Measurements from ENCODE around the gene TGM2.
A peak's percentile ranks its signal among the peaks of the same experiment; 100 is the strongest.

The TGM2 gene

GRCh38 chr20:38120625-38120988 lies 44.5 kb downstream of the TGM2 start:
- TF ChIP-seq, protein P1, sequence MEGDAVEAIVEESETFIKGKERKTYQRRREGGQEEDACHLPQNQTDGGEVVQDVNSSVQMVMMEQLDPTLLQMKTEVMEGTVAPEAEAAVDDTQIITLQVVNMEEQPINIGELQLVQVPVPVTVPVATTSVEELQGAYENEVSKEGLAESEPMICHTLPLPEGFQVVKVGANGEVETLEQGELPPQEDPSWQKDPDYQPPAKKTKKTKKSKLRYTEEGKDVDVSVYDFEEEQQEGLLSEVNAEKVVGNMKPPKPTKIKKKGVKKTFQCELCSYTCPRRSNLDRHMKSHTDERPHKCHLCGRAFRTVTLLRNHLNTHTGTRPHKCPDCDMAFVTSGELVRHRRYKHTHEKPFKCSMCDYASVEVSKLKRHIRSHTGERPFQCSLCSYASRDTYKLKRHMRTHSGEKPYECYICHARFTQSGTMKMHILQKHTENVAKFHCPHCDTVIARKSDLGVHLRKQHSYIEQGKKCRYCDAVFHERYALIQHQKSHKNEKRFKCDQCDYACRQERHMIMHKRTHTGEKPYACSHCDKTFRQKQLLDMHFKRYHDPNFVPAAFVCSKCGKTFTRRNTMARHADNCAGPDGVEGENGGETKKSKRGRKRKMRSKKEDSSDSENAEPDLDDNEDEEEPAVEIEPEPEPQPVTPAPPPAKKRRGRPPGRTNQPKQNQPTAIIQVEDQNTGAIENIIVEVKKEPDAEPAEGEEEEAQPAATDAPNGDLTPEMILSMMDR (IDR thresholded peaks at IDR 0.05; ENCODE audit: control insufficient read depth, extremely low read depth, insufficient read depth): no peak
- DNase-seq (ENCODE audit: low read depth): no peak
- H3K4me3 ChIP-seq (ENCODE audit: low read depth, low read length): no peak overlapping the region

- DNase-seq (ENCODE audit: low read depth): no peak
- no peak overlapping the region for H3K4me3 ChIP-seq (ENCODE audit: low read depth, low read length)
Measured at GRCh38 chr20:38119446-38119845, 45.6 kb downstream of the TGM2 start.

DNA sequence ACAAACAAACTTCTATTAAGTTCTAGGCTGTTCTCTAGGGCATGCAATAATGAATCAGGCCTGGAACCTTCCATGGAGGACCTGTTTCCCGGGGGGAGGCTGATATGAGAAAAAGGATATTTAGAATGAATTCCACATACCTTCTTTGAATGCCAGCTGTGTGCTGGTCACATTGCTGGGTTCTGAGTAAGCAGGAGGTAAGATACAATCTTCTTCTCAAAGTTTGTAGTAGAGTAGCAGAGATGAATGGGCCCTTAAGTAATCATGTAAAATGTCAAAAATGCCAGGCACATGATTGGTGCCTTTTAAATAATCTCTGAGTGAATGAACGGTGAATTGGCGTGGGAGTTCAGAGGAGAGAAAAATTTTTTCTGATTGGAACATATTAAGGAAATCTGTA lies 47.4 kb downstream of the TGM2 start:
- TF ChIP-seq, protein P1 (IDR thresholded peaks at IDR 0.05; ENCODE audit: control insufficient read depth, extremely low read depth, insufficient read depth): no peak
- H3K4me3 ChIP-seq (ENCODE audit: low read depth, low read length): no peak overlapping the region
- no peak for DNase-seq (ENCODE audit: low read depth)

More at GRCh38 chr20:38119446-38119845, 45.6 kb downstream of the TGM2 start:
- TF ChIP-seq, protein P1 (IDR thresholded peaks at IDR 0.05; ENCODE audit: control insufficient read depth, extremely low read depth, insufficient read depth): no peak

DNA sequence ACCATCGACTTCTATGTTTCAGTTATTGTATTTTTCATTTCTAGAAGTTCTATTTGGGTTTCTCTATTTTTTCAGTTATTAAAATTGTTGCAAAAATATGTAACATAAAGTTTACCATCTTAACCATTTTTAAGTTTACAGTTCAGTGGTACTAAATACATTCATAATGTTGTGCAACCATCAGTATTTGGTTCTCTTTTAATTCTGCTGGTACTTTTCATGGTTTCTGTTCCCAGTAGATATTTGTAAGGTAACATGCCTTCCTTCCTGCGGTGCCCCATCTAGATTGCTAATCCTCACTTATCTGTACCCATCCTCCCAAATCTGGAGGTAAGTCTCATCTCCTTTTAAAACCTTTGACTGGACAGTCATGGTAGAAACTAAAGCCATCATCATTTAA lies 47.9 kb downstream of the TGM2 start:
- H3K4me3 ChIP-seq (ENCODE audit: low read depth, low read length): no peak overlapping the region
- no peak for DNase-seq (ENCODE audit: low read depth)
- TF ChIP-seq, protein P1 (IDR thresholded peaks at IDR 0.05; ENCODE audit: control insufficient read depth, extremely low read depth, insufficient read depth): no peak

DNA sequence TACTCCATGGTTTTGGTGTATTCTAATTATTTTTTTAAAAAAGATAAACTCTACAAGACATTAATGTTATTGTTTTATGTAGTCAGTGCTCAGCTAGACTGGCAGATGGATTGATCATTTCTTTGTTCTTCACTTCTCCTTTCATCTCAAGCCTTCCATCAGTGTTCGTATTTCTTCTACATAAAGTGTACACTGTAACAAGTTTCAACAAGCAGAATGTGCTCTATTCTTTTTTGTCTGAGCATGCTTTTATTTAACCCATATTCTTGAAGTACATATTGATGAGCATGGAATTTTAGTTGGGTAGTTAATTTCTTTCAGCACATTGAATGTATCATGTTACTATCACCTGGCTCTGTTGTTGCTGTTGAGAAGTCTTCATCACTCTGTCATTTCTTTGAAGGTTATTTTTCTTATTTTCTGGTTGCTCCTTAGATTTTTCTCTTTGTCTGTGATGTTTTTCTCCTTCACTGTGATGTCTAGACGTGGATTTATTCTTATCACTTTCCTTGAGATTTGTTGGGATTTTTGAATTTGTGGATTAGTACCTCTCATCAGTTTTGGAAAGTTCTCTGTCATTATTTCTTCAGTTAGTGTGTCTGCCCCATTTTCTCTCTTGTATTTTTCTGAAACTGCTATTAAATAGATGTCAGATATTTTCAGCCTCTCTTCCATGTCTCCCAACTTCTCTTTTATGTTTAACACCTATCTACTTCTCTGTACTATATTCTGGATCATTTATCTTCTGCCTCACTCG lies 48.5 kb downstream of the TGM2 start:
- no peak overlapping the region for H3K4me3 ChIP-seq (ENCODE audit: low read depth, low read length)
- TF ChIP-seq, protein P1 (IDR thresholded peaks at IDR 0.05; ENCODE audit: control insufficient read depth, extremely low read depth, insufficient read depth): no peak
- no peak for DNase-seq (ENCODE audit: low read depth)

DNA sequence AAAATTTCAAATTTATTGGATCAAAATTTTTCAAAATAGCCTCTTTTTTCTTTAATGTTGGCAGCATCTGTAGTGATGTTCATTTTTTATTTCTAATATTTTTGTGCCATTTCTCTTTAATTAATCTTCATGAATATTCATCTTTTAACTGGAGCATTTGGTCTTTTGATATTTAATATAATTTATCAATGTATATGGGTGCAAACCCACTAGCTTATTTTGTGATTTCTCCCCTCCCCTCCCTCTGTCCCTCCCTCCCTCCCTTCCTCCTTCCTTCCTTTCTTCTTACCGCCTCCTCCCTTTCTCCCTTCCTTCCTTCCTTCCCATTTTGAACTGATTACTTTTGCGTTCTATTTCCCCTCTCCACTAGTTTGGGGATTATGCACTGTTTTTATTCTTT lies 49.2 kb downstream of the TGM2 start:
- DNase-seq (ENCODE audit: low read depth): no peak
- no peak overlapping the region for H3K4me3 ChIP-seq (ENCODE audit: low read depth, low read length)
- TF ChIP-seq, protein P1 (IDR thresholded peaks at IDR 0.05; ENCODE audit: control insufficient read depth, extremely low read depth, insufficient read depth): no peak

DNA sequence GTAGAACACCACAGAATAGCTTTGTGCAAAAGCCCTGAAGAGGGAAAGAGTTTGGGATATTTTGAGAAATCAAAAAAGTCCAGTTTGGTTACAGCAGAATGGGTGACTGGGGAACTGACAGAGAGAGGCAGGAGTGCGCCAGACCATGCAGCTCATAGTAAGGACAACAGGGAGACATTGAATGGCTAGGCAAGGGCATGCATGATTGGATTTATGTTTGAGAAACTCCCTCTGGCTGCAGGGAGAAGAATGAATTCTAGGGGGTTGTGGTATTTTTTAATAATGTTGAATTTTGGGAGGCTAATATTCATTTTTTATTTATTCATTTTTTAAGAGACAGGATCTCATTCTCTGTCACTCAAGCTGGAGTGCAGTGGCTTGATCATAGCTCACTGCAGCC lies 49.9 kb downstream of the TGM2 start:
- no peak overlapping the region for H3K4me3 ChIP-seq (ENCODE audit: low read depth, low read length)
- TF ChIP-seq, protein P1 (IDR thresholded peaks at IDR 0.05; ENCODE audit: control insufficient read depth, extremely low read depth, insufficient read depth): peak; percentile 8; the same call in 1 of the 2 replicates
- DNase-seq (ENCODE audit: low read depth): no peak

Measured in LNCaP clone FGC (cell line).